SK-N-SH treated with all-trans-retinoic acid at 6 μM for 48 hours (cell line): ENCODE measurements around the gene LRBA.

Source experiments
- ATAC-seq: fragments of 200-7000 bp; cut with Tn5 transposase; 3 replicates; pipeline ENCODE4 v1.9.1; 2020; ENCODE audit warnings: mild to moderate bottlenecking, moderate library complexity
- ARNTL ChIP-seq: fragments of 450-650 bp; formaldehyde crosslinking; IDR thresholded peaks from 2 replicates; pipeline ENCODE4 v1.5.0; 2020; ENCODE audit warnings: low read depth, mild to moderate bottlenecking, moderate library complexity, borderline replicate concordance
- BACH2 ChIP-seq: fragments of 250-450 bp; sonication (Bioruptor Pico); IDR thresholded peaks from 2 replicates; pipeline ENCODE4 v1.9.0; 2021; ENCODE audit warnings: mild to moderate bottlenecking, borderline replicate concordance
- CREB5 ChIP-seq: fragments of 250-450 bp; sonication (Bioruptor Pico); IDR thresholded peaks from 2 replicates; pipeline ENCODE4 v1.5.1; 2020; ENCODE audit warnings: low read depth, mild to moderate bottlenecking, moderate library complexity
- CSDC2 ChIP-seq: fragments of 250-450 bp; sonication (Bioruptor Pico); IDR thresholded peaks from 2 replicates; pipeline ENCODE4 v1.5.0; 2020; ENCODE audit warnings: mild to moderate bottlenecking, moderate library complexity
- CSRNP3 ChIP-seq: fragments of 250-450 bp; sonication (Bioruptor Pico); IDR thresholded peaks from 2 replicates; pipeline ENCODE4 v1.5.1; 2021; ENCODE audit warnings: mild to moderate bottlenecking, moderate library complexity
- ESRRG ChIP-seq: fragments of 250-450 bp; sonication (Bioruptor Pico); IDR thresholded peaks from 2 replicates; pipeline ENCODE4 v1.6.1; 2021; ENCODE audit warnings: mild to moderate bottlenecking
- GLIS3 ChIP-seq: fragments of 250-450 bp; sonication (Bioruptor Pico); IDR thresholded peaks from 2 replicates; pipeline ENCODE4 v1.5.0; 2020; ENCODE audit warnings: mild to moderate bottlenecking, moderate library complexity
- ISL1 ChIP-seq: fragments of 250-450 bp; sonication (Bioruptor Pico); IDR thresholded peaks from 2 replicates; pipeline ENCODE4 v2.1.2; 2022; ENCODE audit warnings: mild to moderate bottlenecking, moderate library complexity
- OSR1 ChIP-seq: fragments of 250-450 bp; sonication (Bioruptor Pico); IDR thresholded peaks from 2 replicates; pipeline ENCODE4 v1.8.0; 2022; ENCODE audit warnings: moderate library complexity, mild to moderate bottlenecking, inconsistent platforms
- PATZ1 ChIP-seq: fragments of 250-450 bp; sonication (Bioruptor Pico); IDR thresholded peaks from 2 replicates; pipeline ENCODE4 v1.8.0; 2020; ENCODE audit warnings: mild to moderate bottlenecking, moderate library complexity, borderline replicate concordance
- POU6F1 ChIP-seq: fragments of 250-450 bp; sonication (Bioruptor Pico); IDR thresholded peaks from 2 replicates; pipeline ENCODE4 v1.8.0; 2021; ENCODE audit warnings: low read depth, mild to moderate bottlenecking, moderate library complexity, borderline replicate concordance
- RARB ChIP-seq: fragments of 250-450 bp; sonication (Bioruptor Pico); IDR thresholded peaks from 2 replicates; pipeline ENCODE4 v1.8.0; 2021; ENCODE audit warnings: mild to moderate bottlenecking, moderate library complexity
- SNAI2 ChIP-seq: fragments of 250-450 bp; sonication (Bioruptor Pico); IDR thresholded peaks from 2 replicates; pipeline ENCODE4 v1.5.0; 2020; ENCODE audit warnings: mild to moderate bottlenecking, moderate library complexity
- TCF4 ChIP-seq: fragments of 250-450 bp; sonication (Bioruptor Pico); IDR thresholded peaks from 2 replicates; pipeline ENCODE4 v1.8.0; 2021; ENCODE audit warnings: mild to moderate bottlenecking, moderate library complexity, borderline replicate concordance
- TSHZ2 ChIP-seq: fragments of 250-450 bp; sonication (Bioruptor Pico); IDR thresholded peaks from 2 replicates; pipeline ENCODE4 v1.5.0; 2020; ENCODE audit warnings: mild to moderate bottlenecking, moderate library complexity
- ZC3H10 ChIP-seq: fragments of 250-450 bp; sonication (Bioruptor Pico); IDR thresholded peaks from 2 replicates; pipeline ENCODE4 v1.5.1; 2021; ENCODE audit warnings: mild to moderate bottlenecking, moderate library complexity
- ZFP3 ChIP-seq: fragments of 250-450 bp; sonication (Bioruptor Pico); IDR thresholded peaks from 2 replicates; pipeline ENCODE4 v1.5.0; 2020; ENCODE audit warnings: mild to moderate bottlenecking, moderate library complexity
- ZFP30 ChIP-seq: fragments of 450-650 bp; formaldehyde crosslinking; IDR thresholded peaks from 2 replicates; pipeline ENCODE4 v1.5.0; 2022; ENCODE audit warnings: mild to moderate bottlenecking, moderate library complexity
- ZNF565 ChIP-seq: fragments of 450-650 bp; formaldehyde crosslinking; conservative IDR thresholded peaks from 2 replicates; pipeline ENCODE4 v1.5.0; 2020; ENCODE audit warnings: low read depth, mild to moderate bottlenecking, moderate library complexity
- ZNF70 ChIP-seq: fragments of 450-650 bp; formaldehyde crosslinking; IDR thresholded peaks from 2 replicates; pipeline ENCODE4 v1.5.0; 2020; ENCODE audit warnings: mild to moderate bottlenecking, moderate library complexity
- ZNF8 ChIP-seq: fragments of 450-650 bp; formaldehyde crosslinking; IDR thresholded peaks from 2 replicates; pipeline ENCODE4 v1.5.0; 2020; ENCODE audit warnings: mild to moderate bottlenecking, moderate library complexity

Gene LRBA

GRCh38 chr4:150855981-150856510 is 159.0 kb downstream of the LRBA start:
- no peak for ATAC-seq
- TF ChIP-seq ARNTL (CRISPR knock-in tag) = no peak
- TF ChIP-seq ZC3H10 = no peak
- no peak for TF ChIP-seq ZNF8 (CRISPR knock-in tag)

- no peak for TF ChIP-seq TSHZ2 (CRISPR knock-in tag)
- TF ChIP-seq PATZ1 (CRISPR knock-in tag) = no peak
- no peak for TF ChIP-seq ESRRG (CRISPR knock-in tag)
- TF ChIP-seq ISL1 (CRISPR knock-in tag) = no peak
- TF ChIP-seq TCF4 (CRISPR knock-in tag) = no peak
- no peak for TF ChIP-seq CREB5 (CRISPR knock-in tag)
- TF ChIP-seq CSDC2 = no peak
- no peak for TF ChIP-seq CSRNP3 (CRISPR knock-in tag)
- no peak for TF ChIP-seq OSR1 (CRISPR knock-in tag)
- no peak for TF ChIP-seq ZFP30 (CRISPR knock-in tag)
- no peak for TF ChIP-seq ZNF70 (CRISPR knock-in tag)
- no peak for TF ChIP-seq ZFP3 (CRISPR knock-in tag)
- no peak for TF ChIP-seq POU6F1 (CRISPR knock-in tag)
- no peak for TF ChIP-seq ZNF565 (CRISPR knock-in tag)
- no peak for TF ChIP-seq RARB (CRISPR knock-in tag)
- no peak for TF ChIP-seq ZNF8 (CRISPR knock-in tag)
- no peak for TF ChIP-seq ARNTL (CRISPR knock-in tag)
- TF ChIP-seq ZC3H10 = no peak
- no peak for ATAC-seq
Measured at GRCh38 chr4:150854600-150854999, 160.5 kb downstream of the LRBA start.

- ATAC-seq = no peak
- no peak for TF ChIP-seq ZNF565 (CRISPR knock-in tag)
- TF ChIP-seq ESRRG (CRISPR knock-in tag) = no peak
- no peak for TF ChIP-seq ZNF70 (CRISPR knock-in tag)
- TF ChIP-seq RARB (CRISPR knock-in tag) = no peak
- no peak for TF ChIP-seq SNAI2
- TF ChIP-seq ARNTL (CRISPR knock-in tag) = no peak
- TF ChIP-seq GLIS3 (CRISPR knock-in tag) = no peak
- no peak for TF ChIP-seq PATZ1 (CRISPR knock-in tag)
- no peak for TF ChIP-seq BACH2 (CRISPR knock-in tag)
- no peak for TF ChIP-seq CREB5 (CRISPR knock-in tag)
- TF ChIP-seq CSRNP3 (CRISPR knock-in tag) = no peak
- no peak for TF ChIP-seq CSDC2
Measured at GRCh38 chr4:150853882-150854281, 161.2 kb downstream of the LRBA start.
